HG03175 (cell line): ENCODE results near the gene VPS8.
"Not testable (repeated sequence)": the region's sequence is repeated elsewhere in the genome, so short reads cannot be mapped to it uniquely, and the experiment has no call there.

Experiments used
- ATAC-seq: cut with Tn5 transposase; IDR thresholded peaks from one replicate; pipeline ENCODE4 v1.9.1; 2021; ENCODE audit warnings: mild to moderate bottlenecking, moderate library complexity; ENCODE audit not compliant: unreplicated experiment

Gene VPS8

GRCh38 chr3:184981071-184981470 lies 169.1 kb downstream of the VPS8 start:
- no peak for ATAC-seq

- ATAC-seq: no peak
Observed at GRCh38 chr3:184982076-184982475, 170.1 kb downstream of the VPS8 start.

- no peak for ATAC-seq
Observed at GRCh38 chr3:184985586-184985985, 173.6 kb downstream of the VPS8 start.

GRCh38 chr3:184986366-184986889 lies 174.5 kb downstream of the VPS8 start:
- ATAC-seq: no peak

GRCh38 chr3:184993394-184993793 lies 181.4 kb downstream of the VPS8 start:
- ATAC-seq: no peak

GRCh38 chr3:185003876-185004275 lies 191.9 kb downstream of the VPS8 start:
- ATAC-seq: not testable (repeated sequence)

- ATAC-seq: no peak
Observed at GRCh38 chr3:185009650-185010049, 197.7 kb downstream of the VPS8 start.

- not testable (repeated sequence) for ATAC-seq
Observed at GRCh38 chr3:185017584-185017983, 205.6 kb downstream of the VPS8 start.

- not testable (repeated sequence) for ATAC-seq
Observed at GRCh38 chr3:185017996-185018395, 206.0 kb downstream of the VPS8 start.

- no peak for ATAC-seq
Observed at GRCh38 chr3:185021256-185021655, 209.3 kb downstream of the VPS8 start.

- no peak for ATAC-seq
Observed at GRCh38 chr3:185024406-185024805, 212.4 kb downstream of the VPS8 start.

- no peak for ATAC-seq
Observed at GRCh38 chr3:185024966-185025365, 213.0 kb downstream of the VPS8 start.

- no peak for ATAC-seq
Observed at GRCh38 chr3:185028121-185028520, 216.2 kb downstream of the VPS8 start.

- no peak for ATAC-seq
Observed at GRCh38 chr3:185029086-185029485, 217.1 kb downstream of the VPS8 start.

GRCh38 chr3:185030399-185030798 lies 218.4 kb downstream of the VPS8 start:
- ATAC-seq: no peak

GRCh38 chr3:185030951-185031350 lies 219.0 kb downstream of the VPS8 start:
- ATAC-seq: no peak

GRCh38 chr3:185037801-185038200 lies 225.8 kb downstream of the VPS8 start:
- no peak for ATAC-seq

GRCh38 chr3:185040425-185040824 lies 228.5 kb downstream of the VPS8 start:
- no peak for ATAC-seq

GRCh38 chr3:185041540-185041939 lies 229.6 kb downstream of the VPS8 start:
- ATAC-seq: no peak

GRCh38 chr3:185042312-185043050 lies 230.5 kb downstream of the VPS8 start:
- no peak for ATAC-seq

GRCh38 chr3:185046164-185046515 lies 234.2 kb downstream of the VPS8 start:
- no peak for ATAC-seq

- ATAC-seq: no peak
Observed at GRCh38 chr3:185046603-185047002, 234.6 kb downstream of the VPS8 start.

GRCh38 chr3:185049710-185050109 lies 237.7 kb downstream of the VPS8 start:
- no peak for ATAC-seq
